Astrocyte (in vitro differentiated cells and primary cell): ENCODE measurements around the gene PPIL4. TPM values are rescaled to one million over a fixed set of nuclear protein-coding genes. Genes with fewer than 3 reads are reported as not detected.

Source experiments
- DNase-seq: peaks from one replicate; pipeline ENCODE4 v3.0.0-alpha.2; 2010; ENCODE audit warnings: low read depth
- FAIRE-seq: peaks from 2 replicates; lab custom pipeline; 2011; peaks lifted over from hg19 to GRCh38; lab: Jason Lieb, UNC
- H2AFZ ChIP-seq: 2 replicates; pipeline ENCODE4 v1.6.0; 2012; ENCODE audit warnings: low read depth, low read length, inconsistent platforms
- H3K27ac ChIP-seq: 2 replicates; pipeline ENCODE4 v1.5.1; 2011; ENCODE audit warnings: low read depth, low read length, inconsistent platforms
- H3K27me3 ChIP-seq: 2 replicates; pipeline ENCODE4 v1.6.0; 2011; ENCODE audit warnings: low read length, inconsistent platforms; ENCODE audit not compliant: insufficient read depth
- H3K36me3 ChIP-seq: 2 replicates; pipeline ENCODE4 v1.5.1; 2011; ENCODE audit warnings: low read length, inconsistent platforms; ENCODE audit not compliant: insufficient read depth
- H3K4me1 ChIP-seq: 2 replicates; pipeline ENCODE4 v1.5.1; 2011; ENCODE audit warnings: low read length, inconsistent platforms; ENCODE audit not compliant: insufficient read depth
- H3K4me2 ChIP-seq: 2 replicates; pipeline ENCODE4 v1.6.0; 2012; ENCODE audit warnings: low read length, inconsistent platforms
- H3K4me3 ChIP-seq: 2 replicates; pipeline ENCODE4 v1.5.1; 2011; ENCODE audit warnings: low read depth, mild to moderate bottlenecking, low read length, inconsistent platforms; ENCODE audit not compliant: insufficient read depth
- H3K79me2 ChIP-seq: 2 replicates; pipeline ENCODE4 v1.6.0; 2012; ENCODE audit warnings: mild to moderate bottlenecking, low read length, inconsistent platforms; ENCODE audit not compliant: insufficient read depth
- H3K9ac ChIP-seq: 2 replicates; pipeline ENCODE4 v1.6.0; 2012; ENCODE audit warnings: mild to moderate bottlenecking, low read length, inconsistent platforms
- H3K9me3 ChIP-seq: 2 replicates; pipeline ENCODE4 v1.5.1; 2012; ENCODE audit warnings: low read depth, mild to moderate bottlenecking, low read length, inconsistent platforms; ENCODE audit not compliant: insufficient read depth
- H4K20me1 ChIP-seq: 2 replicates; pipeline ENCODE4 v1.6.0; 2012; ENCODE audit warnings: low read length, inconsistent platforms; ENCODE audit not compliant: insufficient read depth
- H3K27ac Mint-ChIP-seq: one replicate; pipeline ENCODE4 v1.8.0; 2021; ENCODE audit warnings: mild to moderate bottlenecking, mixed read lengths; ENCODE audit not compliant: unreplicated experiment
- H3K27me3 Mint-ChIP-seq: one replicate; pipeline ENCODE4 v1.8.0; 2021; ENCODE audit warnings: low read depth, mixed read lengths; ENCODE audit not compliant: unreplicated experiment
- H3K36me3 Mint-ChIP-seq: one replicate; pipeline ENCODE4 v1.8.0; 2021; ENCODE audit warnings: low read depth, mixed read lengths; ENCODE audit not compliant: unreplicated experiment
- H3K4me1 Mint-ChIP-seq: one replicate; pipeline ENCODE4 v1.8.0; 2021; ENCODE audit warnings: low read depth, mixed read lengths; ENCODE audit not compliant: unreplicated experiment
- H3K4me3 Mint-ChIP-seq: one replicate; pipeline ENCODE4 v1.8.0; 2021; ENCODE audit warnings: mild to moderate bottlenecking, moderate library complexity, mixed read lengths; ENCODE audit not compliant: unreplicated experiment
- H3K9me3 Mint-ChIP-seq: one replicate; pipeline ENCODE4 v1.8.0; 2021; ENCODE audit warnings: mild to moderate bottlenecking, mixed read lengths; ENCODE audit not compliant: unreplicated experiment
- CTCF ChIP-seq: IDR thresholded peaks from 2 replicates; pipeline ENCODE4 v1.5.1; 2011; ENCODE audit warnings: low read depth, mild to moderate bottlenecking, inconsistent platforms, low read length, moderate library complexity; ENCODE audit not compliant: insufficient read depth
- EZH2 ChIP-seq: IDR thresholded peaks from 2 replicates; pipeline ENCODE4 v1.6.1; 2012; ENCODE audit warnings: mild to moderate bottlenecking, low read length, inconsistent platforms; ENCODE audit not compliant: insufficient read depth
- total RNA-seq: library from RNA; stranded (reverse); gene quantifications from 2 replicates; pipeline ENCODE4 v1.2.1, GENCODE V29; 2021

PPIL4 gene
- total RNA-seq, 1 donor from 2014 or later: 39.2 TPM

GRCh38 chr6:149515494-149515893 lies 30.3 kb downstream of the PPIL4 start:
- TF ChIP-seq EZH2 (no peak), CTCF (no peak)
- H3K36me3 Mint-ChIP-seq: peaks cover 13% of the 10 kb centered on the region
- no peaks in the 10 kb centered on the region for H3K9me3 Mint-ChIP-seq
- no peaks in the 10 kb centered on the region for H3K9me3 ChIP-seq
- H4K20me1 ChIP-seq: no peaks in the 10 kb centered on the region
- H3K27ac ChIP-seq: no peak overlapping the region
- H3K27ac Mint-ChIP-seq: no peak overlapping the region
- H2AFZ ChIP-seq: no peak overlapping the region
- peaks cover 14% of the 10 kb centered on the region for H3K36me3 ChIP-seq
- no peaks in the 10 kb centered on the region for H3K4me1 ChIP-seq
- H3K9ac ChIP-seq: no peak overlapping the region
- no peaks in the 10 kb centered on the region for H3K27me3 ChIP-seq
- no peak overlapping the region for H3K4me2 ChIP-seq
- no peaks in the 10 kb centered on the region for H3K79me2 ChIP-seq
- DNase-seq (no peak), FAIRE-seq (no peak)
- no peak overlapping the region for H3K4me3 Mint-ChIP-seq
- H3K4me3 ChIP-seq: no peak overlapping the region
- peaks cover 11% of the 10 kb centered on the region for H3K4me1 Mint-ChIP-seq
- H3K27me3 Mint-ChIP-seq: no peaks in the 10 kb centered on the region

- FAIRE-seq: no peak
- H3K4me1 ChIP-seq: no peaks in the 10 kb centered on the region
- no peak overlapping the region for H3K9ac ChIP-seq
- Mint-ChIP-seq H3K9me3 (no peaks in the 10 kb centered on the region), H3K27me3 (no peaks in the 10 kb centered on the region), H3K4me3 (no peak overlapping the region), H3K27ac (peak overlapping the region; percentile 98), H3K4me1 (peaks cover 16% of the 10 kb centered on the region), H3K36me3 (peaks cover 13% of the 10 kb centered on the region)
- H3K27me3 ChIP-seq: no peaks in the 10 kb centered on the region
- no peaks in the 10 kb centered on the region for H4K20me1 ChIP-seq
- H3K79me2 ChIP-seq: no peaks in the 10 kb centered on the region
- H2AFZ ChIP-seq: no peak overlapping the region
- TF ChIP-seq CTCF (no peak), EZH2 (no peak)
- no peak overlapping the region for H3K27ac ChIP-seq
- peak; percentile 59 for DNase-seq
- H3K9me3 ChIP-seq: no peaks in the 10 kb centered on the region
- no peak overlapping the region for H3K4me3 ChIP-seq
- H3K36me3 ChIP-seq: peaks cover 14% of the 10 kb centered on the region
- no peak overlapping the region for H3K4me2 ChIP-seq
Measured at GRCh38 chr6:149513915-149514314, 31.9 kb downstream of the PPIL4 start.

- H3K4me3 ChIP-seq: no peak overlapping the region
- H4K20me1 ChIP-seq: peaks cover 4% of the 10 kb centered on the region
- no peak overlapping the region for H3K27ac Mint-ChIP-seq
- H3K4me3 Mint-ChIP-seq: no peak overlapping the region
- H3K79me2 ChIP-seq: no peaks in the 10 kb centered on the region
- no peak overlapping the region for H3K9ac ChIP-seq
- H3K4me2 ChIP-seq: no peak overlapping the region
- H3K27me3 Mint-ChIP-seq: no peaks in the 10 kb centered on the region
- no peak overlapping the region for H3K27ac ChIP-seq
- H3K9me3 Mint-ChIP-seq: no peaks in the 10 kb centered on the region
- H3K4me1 ChIP-seq: peaks cover 4% of the 10 kb centered on the region
- peaks cover 11% of the 10 kb centered on the region for H3K36me3 ChIP-seq
- DNase-seq: no peak
- H2AFZ ChIP-seq: no peak overlapping the region
- FAIRE-seq: no peak
- TF ChIP-seq CTCF (no peak), EZH2 (no peak)
- H3K36me3 Mint-ChIP-seq: peaks cover 13% of the 10 kb centered on the region
- H3K27me3 ChIP-seq: no peaks in the 10 kb centered on the region
- H3K9me3 ChIP-seq: no peaks in the 10 kb centered on the region
- H3K4me1 Mint-ChIP-seq: peaks cover 20% of the 10 kb centered on the region
Measured at GRCh38 chr6:149510793-149511512, 34.9 kb downstream of the PPIL4 start.
